OCI-LY7 (cell line): ENCODE data around the gene TSTD2. TPM values are rescaled to one million over a fixed set of nuclear protein-coding genes. Genes with fewer than 3 reads are reported as not detected.

Source experiments
- BruUV-seq: library from RNA; stranded (reverse); fragments of 400-500 nt; replicated peaks from 2 replicates; lab custom pipeline; 2021; lab: Mats Ljungman, UMichigan
- CTCF ChIA-PET: fragments of 300-600 bp; sonication (Branson Sonifier 250); formaldehyde crosslinking; loops from one replicate; lab custom pipeline; 2022; ENCODE audit warnings: antibody characterized with exemption; ENCODE audit not compliant: unreplicated experiment; lab: Charles Lee
- POLR2A ChIA-PET: fragments of 300-600 bp; sonication (Branson Sonifier 250); formaldehyde crosslinking; loops from one replicate; lab custom pipeline; 2022; ENCODE audit warnings: antibody characterized with exemption; lab: Charles Lee
- DNase-seq: peaks from one replicate; pipeline ENCODE4 v3.0.0-alpha.2; 2015; ENCODE audit warnings: low spot score
- H2AFZ ChIP-seq: fragments of 200-600 bp; sonication (generic), shearing (Covaris generic); 2 replicates; pipeline ENCODE4 v1.6.1; 2014; ENCODE audit warnings: mild to moderate bottlenecking, antibody characterized with exemption, low read length, moderate library complexity
- H3K27ac ChIP-seq: fragments of 200-600 bp; sonication (generic); 2 replicates; pipeline ENCODE4 v1.5.1; 2014; ENCODE audit warnings: mixed run types, low read depth, mild to moderate bottlenecking, moderate library complexity, low read length, inconsistent platforms; ENCODE audit not compliant: poor library complexity, severe bottlenecking
- H3K36me3 ChIP-seq: fragments of 200-600 bp; sonication (generic); 2 replicates; pipeline ENCODE4 v1.6.1; 2014; ENCODE audit warnings: mild to moderate bottlenecking, antibody characterized with exemption, low read length, moderate library complexity, mixed read lengths; ENCODE audit not compliant: insufficient read depth
- H3K4me1 ChIP-seq: fragments of 200-600 bp; sonication (generic); 2 replicates; pipeline ENCODE4 v1.5.1; 2014; ENCODE audit warnings: mild to moderate bottlenecking, low read length; ENCODE audit not compliant: insufficient read depth, poor library complexity, severe bottlenecking
- H3K4me2 ChIP-seq: fragments of 200-600 bp; sonication (generic); 2 replicates; pipeline ENCODE4 v1.6.1; 2014; ENCODE audit warnings: mild to moderate bottlenecking, low read length
- H3K4me3 ChIP-seq: fragments of 200-600 bp; sonication (generic); 2 replicates; pipeline ENCODE4 v1.5.1; 2014; ENCODE audit warnings: mild to moderate bottlenecking, low read depth, low read length; ENCODE audit not compliant: poor library complexity, severe bottlenecking
- H3K79me2 ChIP-seq: fragments of 200-600 bp; sonication (generic); 2 replicates; pipeline ENCODE4 v1.6.1; 2016; ENCODE audit warnings: low read depth, mild to moderate bottlenecking, low read length, moderate library complexity, mixed read lengths; ENCODE audit not compliant: insufficient read depth
- H3K9me2 ChIP-seq: fragments of 200-600 bp; sonication (generic); 2 replicates; pipeline ENCODE4 v1.6.1; 2016; ENCODE audit warnings: mild to moderate bottlenecking, low read length, mixed read lengths; ENCODE audit not compliant: insufficient read depth
- H3K9me3 ChIP-seq: fragments of 200-600 bp; sonication (generic); 2 replicates; pipeline ENCODE4 v1.6.1; 2014; ENCODE audit warnings: mild to moderate bottlenecking, mixed run types, low read length, mixed read lengths
- H4K20me1 ChIP-seq: fragments of 200-600 bp; sonication (generic); 2 replicates; pipeline ENCODE4 v1.6.1; 2014; ENCODE audit warnings: mild to moderate bottlenecking, antibody characterized with exemption, low read length, moderate library complexity, mixed read lengths; ENCODE audit not compliant: insufficient read depth
- EZH2phosphoT487 ChIP-seq: fragments of 200-600 bp; sonication (generic); IDR thresholded peaks from 2 replicates; pipeline ENCODE4 v1.6.1; 2018; ENCODE audit warnings: low read depth, borderline replicate concordance, mild to moderate bottlenecking, mixed run types, antibody characterized with exemption, low read length, moderate library complexity, mixed read lengths
- intact Hi-C: fragments of 100-400 bp; cut with micrococcal nuclease; formaldehyde crosslinking; loops from one replicate; pipeline ENCODE4 v1.10.0; 2022; ENCODE audit not compliant: unreplicated experiment
- total RNA-seq, 2 experiments: library from RNA; depleted of rRNA in 1 of 2; stranded (reverse); fragments of >200 nt in 1 of 2; shearing (Covaris generic) in 1 of 2; gene quantifications; 2 replicates each; pipeline ENCODE4 v1.2.3, GENCODE V29; 2014 to 2022
- TF ChIP-seq, protein P1 (sequence below): fragments of 200-600 bp; sonication (generic); conservative IDR thresholded peaks from 2 replicates; pipeline ENCODE4 v1.5.1; 2014; ENCODE audit warnings: mild to moderate bottlenecking, antibody characterized with exemption, low read length, moderate library complexity, mixed read lengths

The TSTD2 gene
- total RNA-seq, 2 experiments from 2014 or later: 17.1 to 22.0 TPM

DNA sequence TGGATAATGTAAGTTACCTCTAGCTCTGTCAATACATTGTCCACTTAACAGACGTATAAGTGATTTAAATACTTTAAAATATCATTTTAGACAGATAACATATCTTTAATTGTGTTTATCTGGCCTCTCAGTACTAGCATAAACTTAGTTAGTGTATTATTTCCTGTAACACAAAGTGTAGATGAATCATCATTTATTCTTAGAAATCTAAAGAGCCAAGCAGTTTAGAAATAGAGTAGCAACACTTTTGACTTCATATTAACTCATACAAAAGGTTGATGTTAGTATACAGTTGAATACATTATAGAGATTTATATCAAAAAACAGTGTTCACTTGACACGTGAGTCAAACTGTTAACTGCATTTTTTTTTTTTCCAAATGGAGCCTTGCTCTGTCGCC is 18.5 kb upstream of the TSTD2 start:
- H3K4me3 ChIP-seq: no peak overlapping the region
- H2AFZ ChIP-seq: no peak overlapping the region
- peaks cover 100% of the 10 kb centered on the region for H3K36me3 ChIP-seq
- H3K9me3 ChIP-seq: no peaks in the 10 kb centered on the region
- no peaks in the 10 kb centered on the region for H3K4me1 ChIP-seq
- BruUV-seq: no TSS peak
- H3K9me2 ChIP-seq: no peaks in the 10 kb centered on the region
- H3K27ac ChIP-seq: no peak overlapping the region
- intact Hi-C loops: no loop called here
- no peaks in the 10 kb centered on the region for H3K79me2 ChIP-seq
- no peak for TF ChIP-seq EZH2phosphoT487
- TF ChIP-seq, protein P1, sequence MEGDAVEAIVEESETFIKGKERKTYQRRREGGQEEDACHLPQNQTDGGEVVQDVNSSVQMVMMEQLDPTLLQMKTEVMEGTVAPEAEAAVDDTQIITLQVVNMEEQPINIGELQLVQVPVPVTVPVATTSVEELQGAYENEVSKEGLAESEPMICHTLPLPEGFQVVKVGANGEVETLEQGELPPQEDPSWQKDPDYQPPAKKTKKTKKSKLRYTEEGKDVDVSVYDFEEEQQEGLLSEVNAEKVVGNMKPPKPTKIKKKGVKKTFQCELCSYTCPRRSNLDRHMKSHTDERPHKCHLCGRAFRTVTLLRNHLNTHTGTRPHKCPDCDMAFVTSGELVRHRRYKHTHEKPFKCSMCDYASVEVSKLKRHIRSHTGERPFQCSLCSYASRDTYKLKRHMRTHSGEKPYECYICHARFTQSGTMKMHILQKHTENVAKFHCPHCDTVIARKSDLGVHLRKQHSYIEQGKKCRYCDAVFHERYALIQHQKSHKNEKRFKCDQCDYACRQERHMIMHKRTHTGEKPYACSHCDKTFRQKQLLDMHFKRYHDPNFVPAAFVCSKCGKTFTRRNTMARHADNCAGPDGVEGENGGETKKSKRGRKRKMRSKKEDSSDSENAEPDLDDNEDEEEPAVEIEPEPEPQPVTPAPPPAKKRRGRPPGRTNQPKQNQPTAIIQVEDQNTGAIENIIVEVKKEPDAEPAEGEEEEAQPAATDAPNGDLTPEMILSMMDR: no peak
- POLR2A ChIA-PET: interaction anchor here (1.4 kb wide), 1 partner anchor 15 kb away, joined by 3 read pairs; no protein-coding TSS in a partner anchor
- CTCF ChIA-PET: no interaction called here
- H3K4me2 ChIP-seq: no peak overlapping the region
- no peak for DNase-seq
- H4K20me1 ChIP-seq: 0 out of 2 replicates have a peak, but pooled peaks cover 8% of the 10 kb centered on the region

DNA sequence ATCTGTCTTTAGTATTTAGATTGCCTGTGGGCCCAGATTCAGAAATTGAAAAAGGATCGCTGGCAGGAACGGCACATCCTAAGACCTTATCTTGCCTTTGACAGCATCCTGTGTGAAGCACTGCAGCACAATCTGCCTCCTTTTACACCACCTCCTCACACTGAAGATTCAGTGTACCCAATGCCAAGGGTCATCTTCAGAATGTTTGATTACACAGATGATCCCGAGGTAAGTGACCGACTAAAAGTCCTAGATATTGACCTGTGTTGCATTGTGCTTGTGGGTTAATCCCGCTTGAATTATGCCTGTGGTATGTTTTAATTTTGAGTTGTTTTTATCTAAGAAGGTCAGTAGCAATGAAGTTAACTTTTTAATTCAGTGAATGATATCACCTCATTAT is 14.8 kb upstream of the TSTD2 start:
- Histone ChIP-seq H3K4me1 (no peaks in the 10 kb centered on the region), H2AFZ (no peak overlapping the region), H3K36me3 (peaks cover 98% of the 10 kb centered on the region), H3K4me3 (no peak overlapping the region), H3K4me2 (no peak overlapping the region), H3K27ac (no peak overlapping the region), H3K9me3 (no peaks in the 10 kb centered on the region), H3K79me2 (peaks cover 7% of the 10 kb centered on the region; the same call in 1 of the 2 replicates), H3K9me2 (no peaks in the 10 kb centered on the region), H4K20me1 (0 out of 2 replicates have a peak, but pooled peaks cover 8% of the 10 kb centered on the region)
- DNase-seq: no peak
- BruUV-seq: no TSS peak
- TF ChIP-seq, protein P1: no peak
- TF ChIP-seq EZH2phosphoT487: no peak
- intact Hi-C loops: loop anchor here (2.0 kb wide), 1 partner anchor 13 kb away; no protein-coding TSS in a partner anchor
- POLR2A ChIA-PET: interaction anchor here (0.7 to 1.6 kb wide), 4 partner anchors 9 to 14 kb away, joined by 4 to 5 read pairs (median 4); partner anchors contain the start of gene NCBP1
- CTCF ChIA-PET: no interaction called here

DNA sequence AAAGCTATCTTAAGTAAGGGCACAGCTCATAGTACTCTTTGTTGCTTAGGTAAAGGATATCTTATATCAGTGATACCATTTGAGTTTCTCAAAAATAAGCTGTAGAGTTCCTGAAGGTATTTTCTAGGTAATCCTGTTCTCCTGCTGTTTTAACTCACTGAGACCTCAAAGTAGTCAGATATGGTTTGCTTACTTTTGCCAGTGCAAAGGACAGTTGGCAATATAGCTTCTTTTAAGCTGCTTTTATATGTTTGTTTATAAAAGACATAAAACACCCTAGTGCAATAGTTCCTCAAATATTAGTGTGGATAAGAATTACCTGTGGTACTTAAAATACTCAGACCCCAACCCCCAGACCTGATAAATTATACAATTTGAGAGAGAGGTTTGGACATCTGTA is 12.6 kb upstream of the TSTD2 start:
- ChIA-PET CTCF (interaction anchor here (0.9 to 1.1 kb wide), 2 partner anchors 12 to 14 kb away, joined by 3 read pairs; partner anchors contain the start of gene NCBP1), POLR2A (interaction anchor here (0.6 to 1.6 kb wide), 7 partner anchors 10 to 276 kb away, joined by 3 to 13 read pairs (median 5); partner anchors contain the start of genes NCBP1 and TSTD2)
- BruUV-seq: no TSS peak
- Histone ChIP-seq H2AFZ (no peak overlapping the region), H3K9me2 (no peaks in the 10 kb centered on the region), H3K9me3 (no peaks in the 10 kb centered on the region), H3K4me1 (no peaks in the 10 kb centered on the region), H3K4me2 (no peak overlapping the region), H3K27ac (no peak overlapping the region), H3K36me3 (peaks cover 97% of the 10 kb centered on the region), H3K4me3 (no peak overlapping the region), H4K20me1 (0 out of 2 replicates have a peak, but pooled peaks cover 10% of the 10 kb centered on the region), H3K79me2 (peaks cover 24% of the 10 kb centered on the region; the same call in 1 of the 2 replicates)
- DNase-seq: no peak
- intact Hi-C loops: loop anchor here (2.0 kb wide), 1 partner anchor 15 kb away; no protein-coding TSS in a partner anchor
- TF ChIP-seq EZH2phosphoT487: no peak
- TF ChIP-seq, protein P1: no peak
